ENCODE data around the gene OXA1L. TPM values are rescaled to one million over a fixed set of nuclear protein-coding genes. Genes with fewer than 3 reads are reported as not detected.

The OXA1L gene
- total RNA-seq, 1 experiment from 2014 or later, result 138 TPM

DNA sequence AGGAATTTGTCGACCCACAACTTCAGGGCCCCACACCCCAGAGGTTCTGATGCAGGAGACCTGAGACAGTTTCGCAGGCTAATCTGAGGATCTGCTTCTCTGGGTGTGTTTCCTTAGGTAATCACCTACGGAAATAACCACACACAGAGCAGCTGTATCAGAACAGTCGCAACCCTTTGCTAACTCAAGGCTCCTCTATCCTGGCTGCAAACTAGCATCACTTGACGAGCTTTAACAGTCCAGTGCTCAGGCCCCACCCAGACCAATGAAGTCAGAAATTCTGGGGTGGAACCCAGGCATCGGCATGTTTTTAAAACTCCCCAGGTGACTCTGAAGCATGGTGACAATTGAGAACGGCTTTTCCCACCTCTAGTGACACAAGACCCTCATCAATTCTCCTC lies 28.1 kb downstream of the OXA1L start:
- ChIA-PET CTCF (interaction anchor here (1.7 to 2.1 kb wide), 2 partner anchors 28 to 224 kb away, joined by 6 to 8 read pairs; no protein-coding TSS in a partner anchor), POLR2A (no interaction called here)
- H3K4me1 Mint-ChIP-seq, result peaks cover 16% of the 10 kb centered on the region
- no peak for ATAC-seq
- peaks cover 4% of the 10 kb centered on the region for H3K9me3 Mint-ChIP-seq
- TF ChIP-seq JAZF1 (CRISPR knock-in tag; IDR thresholded peaks at IDR 0.05) (no peak), SOX15 (CRISPR knock-in tag; IDR thresholded peaks at IDR 0.05) (no peak), ZNF138 (CRISPR knock-in tag; conservative IDR thresholded peaks at IDR 0.05) (no peak), ZBTB21 (CRISPR knock-in tag; IDR thresholded peaks at IDR 0.05; ENCODE audit: borderline replicate concordance) (no peak), KAT7 (CRISPR knock-in tag; IDR thresholded peaks at IDR 0.05; ENCODE audit: borderline replicate concordance) (no peak), ZNF219 (CRISPR knock-in tag; IDR thresholded peaks at IDR 0.05; ENCODE audit: borderline replicate concordance) (no peak), ZNF317 (CRISPR knock-in tag; IDR thresholded peaks at IDR 0.05; ENCODE audit: borderline replicate concordance, low read depth) (no peak), TEAD1 (CRISPR knock-in tag; IDR thresholded peaks at IDR 0.05) (no peak), FOXP1 (CRISPR knock-in tag; IDR thresholded peaks at IDR 0.05; ENCODE audit: borderline replicate concordance) (no peak)
- TF ChIP-seq, protein P1, sequence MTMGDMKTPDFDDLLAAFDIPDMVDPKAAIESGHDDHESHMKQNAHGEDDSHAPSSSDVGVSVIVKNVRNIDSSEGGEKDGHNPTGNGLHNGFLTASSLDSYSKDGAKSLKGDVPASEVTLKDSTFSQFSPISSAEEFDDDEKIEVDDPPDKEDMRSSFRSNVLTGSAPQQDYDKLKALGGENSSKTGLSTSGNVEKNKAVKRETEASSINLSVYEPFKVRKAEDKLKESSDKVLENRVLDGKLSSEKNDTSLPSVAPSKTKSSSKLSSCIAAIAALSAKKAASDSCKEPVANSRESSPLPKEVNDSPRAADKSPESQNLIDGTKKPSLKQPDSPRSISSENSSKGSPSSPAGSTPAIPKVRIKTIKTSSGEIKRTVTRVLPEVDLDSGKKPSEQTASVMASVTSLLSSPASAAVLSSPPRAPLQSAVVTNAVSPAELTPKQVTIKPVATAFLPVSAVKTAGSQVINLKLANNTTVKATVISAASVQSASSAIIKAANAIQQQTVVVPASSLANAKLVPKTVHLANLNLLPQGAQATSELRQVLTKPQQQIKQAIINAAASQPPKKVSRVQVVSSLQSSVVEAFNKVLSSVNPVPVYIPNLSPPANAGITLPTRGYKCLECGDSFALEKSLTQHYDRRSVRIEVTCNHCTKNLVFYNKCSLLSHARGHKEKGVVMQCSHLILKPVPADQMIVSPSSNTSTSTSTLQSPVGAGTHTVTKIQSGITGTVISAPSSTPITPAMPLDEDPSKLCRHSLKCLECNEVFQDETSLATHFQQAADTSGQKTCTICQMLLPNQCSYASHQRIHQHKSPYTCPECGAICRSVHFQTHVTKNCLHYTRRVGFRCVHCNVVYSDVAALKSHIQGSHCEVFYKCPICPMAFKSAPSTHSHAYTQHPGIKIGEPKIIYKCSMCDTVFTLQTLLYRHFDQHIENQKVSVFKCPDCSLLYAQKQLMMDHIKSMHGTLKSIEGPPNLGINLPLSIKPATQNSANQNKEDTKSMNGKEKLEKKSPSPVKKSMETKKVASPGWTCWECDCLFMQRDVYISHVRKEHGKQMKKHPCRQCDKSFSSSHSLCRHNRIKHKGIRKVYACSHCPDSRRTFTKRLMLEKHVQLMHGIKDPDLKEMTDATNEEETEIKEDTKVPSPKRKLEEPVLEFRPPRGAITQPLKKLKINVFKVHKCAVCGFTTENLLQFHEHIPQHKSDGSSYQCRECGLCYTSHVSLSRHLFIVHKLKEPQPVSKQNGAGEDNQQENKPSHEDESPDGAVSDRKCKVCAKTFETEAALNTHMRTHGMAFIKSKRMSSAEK (CRISPR knock-in tag; IDR thresholded peaks at IDR 0.05; ENCODE audit: borderline replicate concordance), result no peak
- no peaks in the 10 kb centered on the region; the same call in 1 of the 2 replicates for H3K27me3 Mint-ChIP-seq (ENCODE audit: low read depth)
- no peak overlapping the region for H3K27ac Mint-ChIP-seq
- H3K4me3 Mint-ChIP-seq, result no peak overlapping the region
- no peak for DNase-seq (ENCODE audit: low spot score)
- peaks cover 4% of the 10 kb centered on the region; the same call in 1 of the 2 replicates for H3K36me3 Mint-ChIP-seq

DNA sequence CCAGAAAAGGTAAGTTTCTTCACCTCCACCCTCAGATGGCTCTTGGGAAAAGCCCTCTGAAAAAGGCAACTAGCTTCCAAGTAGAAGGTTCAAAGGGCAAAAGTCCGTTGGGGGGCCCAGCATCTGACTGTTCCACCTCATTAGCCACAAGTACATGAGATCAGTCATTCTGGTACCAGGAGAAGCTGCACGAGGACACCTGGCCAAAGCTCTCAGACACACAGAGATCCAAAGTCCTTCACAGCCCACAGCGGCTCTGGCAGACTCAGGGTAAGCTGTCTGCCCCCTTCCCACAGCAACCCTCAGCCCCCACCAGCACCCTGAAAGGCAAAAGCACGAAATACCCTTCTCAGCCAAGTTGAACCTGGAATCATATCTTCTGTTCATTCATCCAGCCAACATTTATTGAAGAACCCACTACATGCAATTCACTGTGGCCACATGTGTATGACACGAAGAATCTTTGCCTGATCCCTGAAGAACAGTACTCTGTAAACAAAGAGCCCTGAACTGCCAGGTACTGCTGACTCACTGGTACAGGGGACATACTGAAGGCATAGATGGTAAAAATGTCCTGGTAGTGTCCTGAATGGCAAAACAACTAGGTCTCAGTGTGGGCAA lies 29.7 kb downstream of the OXA1L start:
- ATAC-seq (no peak), DNase-seq (ENCODE audit: low spot score) (no peak)
- TF ChIP-seq MYBL2 (CRISPR knock-in tag; IDR thresholded peaks at IDR 0.05) (no peak), NR3C1 (CRISPR knock-in tag; conservative IDR thresholded peaks at IDR 0.05; ENCODE audit: low read depth) (no peak), OVOL2 (CRISPR knock-in tag; IDR thresholded peaks at IDR 0.05; ENCODE audit: borderline replicate concordance) (no peak), CBFB (CRISPR knock-in tag; IDR thresholded peaks at IDR 0.05; ENCODE audit: low read depth) (no peak), CREM (CRISPR knock-in tag; IDR thresholded peaks at IDR 0.05) (no peak), FOXP1 (CRISPR knock-in tag; IDR thresholded peaks at IDR 0.05; ENCODE audit: borderline replicate concordance) (no peak)
- TF ChIP-seq, protein P2, sequence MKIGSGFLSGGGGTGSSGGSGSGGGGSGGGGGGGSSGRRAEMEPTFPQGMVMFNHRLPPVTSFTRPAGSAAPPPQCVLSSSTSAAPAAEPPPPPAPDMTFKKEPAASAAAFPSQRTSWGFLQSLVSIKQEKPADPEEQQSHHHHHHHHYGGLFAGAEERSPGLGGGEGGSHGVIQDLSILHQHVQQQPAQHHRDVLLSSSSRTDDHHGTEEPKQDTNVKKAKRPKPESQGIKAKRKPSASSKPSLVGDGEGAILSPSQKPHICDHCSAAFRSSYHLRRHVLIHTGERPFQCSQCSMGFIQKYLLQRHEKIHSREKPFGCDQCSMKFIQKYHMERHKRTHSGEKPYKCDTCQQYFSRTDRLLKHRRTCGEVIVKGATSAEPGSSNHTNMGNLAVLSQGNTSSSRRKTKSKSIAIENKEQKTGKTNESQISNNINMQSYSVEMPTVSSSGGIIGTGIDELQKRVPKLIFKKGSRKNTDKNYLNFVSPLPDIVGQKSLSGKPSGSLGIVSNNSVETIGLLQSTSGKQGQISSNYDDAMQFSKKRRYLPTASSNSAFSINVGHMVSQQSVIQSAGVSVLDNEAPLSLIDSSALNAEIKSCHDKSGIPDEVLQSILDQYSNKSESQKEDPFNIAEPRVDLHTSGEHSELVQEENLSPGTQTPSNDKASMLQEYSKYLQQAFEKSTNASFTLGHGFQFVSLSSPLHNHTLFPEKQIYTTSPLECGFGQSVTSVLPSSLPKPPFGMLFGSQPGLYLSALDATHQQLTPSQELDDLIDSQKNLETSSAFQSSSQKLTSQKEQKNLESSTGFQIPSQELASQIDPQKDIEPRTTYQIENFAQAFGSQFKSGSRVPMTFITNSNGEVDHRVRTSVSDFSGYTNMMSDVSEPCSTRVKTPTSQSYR (CRISPR knock-in tag; IDR thresholded peaks at IDR 0.05), result no peak
- peaks cover 16% of the 10 kb centered on the region for H3K4me1 Mint-ChIP-seq
- H3K9me3 Mint-ChIP-seq, result peaks cover 4% of the 10 kb centered on the region
- ChIA-PET POLR2A (interaction anchor here (1.1 to 1.3 kb wide), 2 partner anchors 25 to 34 kb away, joined by 4 to 12 read pairs; partner anchors contain the start of gene MRPL52), CTCF (interaction anchor here (0.6 to 2.6 kb wide), 13 partner anchors 10 to 239 kb away, joined by 3 to 8 read pairs (median 4); partner anchors contain the start of gene DAD1)
- H3K27me3 Mint-ChIP-seq (ENCODE audit: low read depth), result no peaks in the 10 kb centered on the region; the same call in 1 of the 2 replicates
- peaks cover 4% of the 10 kb centered on the region; the same call in 1 of the 2 replicates for H3K36me3 Mint-ChIP-seq
- H3K27ac Mint-ChIP-seq, result peak overlapping the region; percentile 53
- H3K4me3 Mint-ChIP-seq, result no peak overlapping the region

All from WTC11 (cell line).